RWPE2 (cell line): ENCODE measurements around the gene BEST4.
"Not testable (repeated sequence)": the region's sequence is repeated elsewhere in the genome, so short reads cannot be mapped to it uniquely, and the experiment has no call there.

Source experiments
- ATAC-seq: fragments of 200-7000 bp; cut with Tn5 transposase; 3 replicates; pipeline ENCODE4 v1.9.1; 2021; ENCODE audit warnings: low read depth
- DNase-seq: peaks from one replicate; pipeline ENCODE4 v3.0.0-alpha.2; 2020; ENCODE audit warnings: low spot score
- H3K27ac ChIP-seq: fragments of 450-650 bp; 2 replicates; pipeline ENCODE4 v1.5.1; 2017; ENCODE audit warnings: mild to moderate bottlenecking; ENCODE audit not compliant: poor library complexity, severe bottlenecking
- H3K27me3 ChIP-seq: fragments of 250-450 bp; sonication (Bioruptor Pico); 2 replicates; pipeline ENCODE4 v1.5.1; 2021; ENCODE audit warnings: mild to moderate bottlenecking, moderate library complexity; ENCODE audit not compliant: insufficient read depth, poor library complexity, severe bottlenecking
- H3K36me3 ChIP-seq: fragments of 250-450 bp; sonication (Bioruptor Pico); 2 replicates; pipeline ENCODE4 v1.5.1; 2020; ENCODE audit warnings: low read depth, mild to moderate bottlenecking, moderate library complexity
- H3K4me1 ChIP-seq: fragments of 250-450 bp; sonication (Bioruptor Pico); 2 replicates; pipeline ENCODE4 v1.5.1; 2021; ENCODE audit warnings: mild to moderate bottlenecking, moderate library complexity; ENCODE audit not compliant: insufficient read depth, poor library complexity, severe bottlenecking
- H3K4me3 ChIP-seq: fragments of 250-450 bp; sonication (Bioruptor Pico); 2 replicates; pipeline ENCODE4 v1.5.1; 2021; ENCODE audit warnings: mild to moderate bottlenecking, moderate library complexity; ENCODE audit not compliant: severe bottlenecking
- H3K9me3 ChIP-seq: fragments of 250-450 bp; sonication (Bioruptor Pico); 2 replicates; pipeline ENCODE4 v1.5.1; 2021; ENCODE audit warnings: mild to moderate bottlenecking, moderate library complexity; ENCODE audit not compliant: severe bottlenecking
- TF ChIP-seq, protein P1 (sequence below): fragments of 450-650 bp; IDR thresholded peaks from one replicate; pipeline ENCODE4 v1.5.1; 2017; ENCODE audit warnings: mild to moderate bottlenecking, moderate library complexity; ENCODE audit not compliant: poor library complexity, severe bottlenecking

BEST4 gene

GRCh38 chr1:44777547-44777946, 10.4 kb downstream of the BEST4 start:
- H3K4me1 ChIP-seq = peaks cover 7% of the 10 kb centered on the region
- peaks cover 59% of the 10 kb centered on the region for H3K36me3 ChIP-seq
- H3K4me3 ChIP-seq = peak overlapping the region; percentile 92
- TF ChIP-seq, protein P1, sequence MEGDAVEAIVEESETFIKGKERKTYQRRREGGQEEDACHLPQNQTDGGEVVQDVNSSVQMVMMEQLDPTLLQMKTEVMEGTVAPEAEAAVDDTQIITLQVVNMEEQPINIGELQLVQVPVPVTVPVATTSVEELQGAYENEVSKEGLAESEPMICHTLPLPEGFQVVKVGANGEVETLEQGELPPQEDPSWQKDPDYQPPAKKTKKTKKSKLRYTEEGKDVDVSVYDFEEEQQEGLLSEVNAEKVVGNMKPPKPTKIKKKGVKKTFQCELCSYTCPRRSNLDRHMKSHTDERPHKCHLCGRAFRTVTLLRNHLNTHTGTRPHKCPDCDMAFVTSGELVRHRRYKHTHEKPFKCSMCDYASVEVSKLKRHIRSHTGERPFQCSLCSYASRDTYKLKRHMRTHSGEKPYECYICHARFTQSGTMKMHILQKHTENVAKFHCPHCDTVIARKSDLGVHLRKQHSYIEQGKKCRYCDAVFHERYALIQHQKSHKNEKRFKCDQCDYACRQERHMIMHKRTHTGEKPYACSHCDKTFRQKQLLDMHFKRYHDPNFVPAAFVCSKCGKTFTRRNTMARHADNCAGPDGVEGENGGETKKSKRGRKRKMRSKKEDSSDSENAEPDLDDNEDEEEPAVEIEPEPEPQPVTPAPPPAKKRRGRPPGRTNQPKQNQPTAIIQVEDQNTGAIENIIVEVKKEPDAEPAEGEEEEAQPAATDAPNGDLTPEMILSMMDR = no peak
- H3K9me3 ChIP-seq = no peaks in the 10 kb centered on the region
- DNase-seq (no peak), ATAC-seq (no peak)
- peak overlapping the region; percentile 87 for H3K27ac ChIP-seq
- H3K27me3 ChIP-seq = no peaks in the 10 kb centered on the region

- Histone ChIP-seq H3K4me1 (peaks cover 7% of the 10 kb centered on the region), H3K27ac (peak overlapping the region; percentile 87), H3K36me3 (peaks cover 59% of the 10 kb centered on the region), H3K4me3 (peak overlapping the region; percentile 92), H3K27me3 (no peaks in the 10 kb centered on the region), H3K9me3 (no peaks in the 10 kb centered on the region)
- TF ChIP-seq, protein P1 = no peak
- ATAC-seq = no peak
- no peak for DNase-seq
Observed at GRCh38 chr1:44776730-44777068, 11.3 kb downstream of the BEST4 start.

DNA sequence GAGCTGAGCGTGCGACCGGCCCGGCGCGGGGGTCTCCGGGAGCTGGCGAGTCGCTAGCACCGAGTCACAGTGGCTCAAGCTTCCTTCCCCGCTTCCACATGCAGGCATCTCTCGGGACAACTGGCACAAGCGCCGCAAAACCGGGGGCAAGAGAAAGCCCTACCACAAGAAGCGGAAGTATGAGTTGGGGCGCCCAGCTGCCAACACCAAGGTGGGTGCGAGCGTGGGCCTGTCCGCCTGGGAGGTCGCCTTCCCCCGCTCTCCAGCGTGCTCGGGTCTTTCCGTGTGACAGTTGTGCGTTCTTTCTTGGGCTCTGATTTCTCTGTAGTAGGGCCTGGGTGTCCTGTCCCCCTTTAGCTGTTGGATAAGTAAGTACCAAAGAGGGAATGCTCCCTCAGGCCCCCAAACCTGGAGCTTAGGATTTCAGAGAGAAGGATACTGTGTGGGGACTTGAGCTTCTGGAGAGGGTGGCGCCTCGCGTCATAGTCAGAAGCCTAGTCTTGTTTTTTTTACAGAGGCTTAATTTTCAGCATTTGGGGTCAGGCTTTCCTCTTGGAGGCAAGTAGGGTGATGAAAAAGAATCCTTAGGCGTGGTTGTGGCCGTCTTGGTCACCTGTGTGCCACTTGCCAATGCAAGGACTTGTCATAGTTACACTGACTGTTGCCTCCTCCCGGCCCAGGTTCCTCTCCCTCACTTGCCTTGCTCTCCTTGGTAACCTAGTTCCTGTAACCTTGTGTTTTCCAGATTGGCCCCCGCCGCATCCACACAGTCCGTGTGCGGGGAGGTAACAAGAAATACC, 11.8 kb downstream of the BEST4 start:
- no peaks in the 10 kb centered on the region for H3K9me3 ChIP-seq
- H3K36me3 ChIP-seq = peaks cover 58% of the 10 kb centered on the region
- no peak for ATAC-seq
- H3K4me3 ChIP-seq = peak overlapping the region; percentile 92
- no peak for DNase-seq
- peaks cover 7% of the 10 kb centered on the region for H3K4me1 ChIP-seq
- H3K27me3 ChIP-seq = no peaks in the 10 kb centered on the region
- peak overlapping the region; percentile 87 for H3K27ac ChIP-seq
- TF ChIP-seq, protein P1 = no peak

GRCh38 chr1:44775078-44775929, 12.7 kb downstream of the BEST4 start, which contains the start of gene RPS8:
Gene RPS8, plus strand, starts transcription at chr1:44775540. Its CDS starts 57 bp downstream, at chr1:44775597.
- H3K27ac ChIP-seq = peak within 1 kb of the TSS; percentile 87
- TF ChIP-seq, protein P1 = no peak
- no peaks in the 10 kb centered on the region for H3K27me3 ChIP-seq
- ATAC-seq (peak; percentile 62), DNase-seq (peak; percentile 88)
- H3K4me3 ChIP-seq = peak within 1 kb of the TSS; percentile 92
- peaks cover 7% of the 10 kb centered on the region for H3K4me1 ChIP-seq
- no peaks in the 10 kb centered on the region for H3K9me3 ChIP-seq
- H3K36me3 ChIP-seq = peaks cover 49% of the 10 kb centered on the region

DNA sequence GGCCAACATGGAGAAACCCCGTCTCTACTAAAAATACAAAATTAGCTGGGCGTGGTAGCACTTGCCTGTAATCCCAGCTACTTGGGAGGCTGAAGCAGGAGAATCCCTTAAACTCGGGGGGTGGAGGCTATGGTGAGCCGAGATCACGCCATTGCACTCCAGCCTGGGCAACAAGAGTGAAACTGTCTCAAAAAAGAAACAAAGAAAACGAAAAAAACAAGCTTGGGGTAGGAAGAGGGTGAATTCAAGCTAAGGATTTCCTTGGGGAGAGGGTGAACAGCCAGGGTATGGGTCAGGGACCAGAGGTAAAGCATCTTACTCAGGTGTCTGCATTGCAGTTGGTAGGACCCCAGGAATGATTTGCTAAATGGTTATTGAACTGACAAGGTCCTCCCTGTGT, 21.5 kb downstream of the BEST4 start:
- not testable (repeated sequence) for H3K9me3 ChIP-seq, ATAC-seq, H3K27me3 ChIP-seq, DNase-seq, H3K4me3 ChIP-seq, H3K4me1 ChIP-seq, H3K27ac ChIP-seq
- H3K36me3 ChIP-seq = peaks cover 66% of the 10 kb centered on the region
